Stimulated activated CD8-positive, alpha-beta memory T cell treated with anti-CD3 and anti-CD28 coated beads, Interleukin-7, amount 100 ng/mL, for 4 hours (primary cell): ENCODE results near the gene USE1.

Experiments
- DNase-seq, 2 donors: peaks; one replicate each; pipeline ENCODE4 v3.0.0-alpha.2; 2020; ENCODE audit warnings: low read depth in 2 of 2

Gene USE1

DNA sequence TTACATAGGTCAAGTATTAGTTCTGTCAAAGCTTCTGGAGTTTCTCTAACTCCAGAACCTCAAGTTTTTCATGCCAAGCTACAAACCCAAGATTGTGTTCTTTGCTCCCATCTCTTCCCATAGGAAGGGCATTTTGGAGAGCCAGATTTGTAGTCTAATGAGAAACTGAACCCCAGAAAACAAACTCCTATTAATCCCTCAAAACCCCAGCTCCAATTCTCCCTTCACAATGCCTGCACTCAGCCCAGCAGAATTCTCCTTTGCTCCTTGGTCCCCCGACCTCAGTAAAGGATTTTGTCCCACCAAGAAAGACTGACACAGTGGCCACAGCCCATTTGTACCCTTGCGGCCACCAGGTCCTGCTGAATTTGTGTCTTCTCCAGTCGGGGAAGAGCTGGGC, 41.0 kb downstream of the USE1 start:
- DNase-seq = no peak

DNA sequence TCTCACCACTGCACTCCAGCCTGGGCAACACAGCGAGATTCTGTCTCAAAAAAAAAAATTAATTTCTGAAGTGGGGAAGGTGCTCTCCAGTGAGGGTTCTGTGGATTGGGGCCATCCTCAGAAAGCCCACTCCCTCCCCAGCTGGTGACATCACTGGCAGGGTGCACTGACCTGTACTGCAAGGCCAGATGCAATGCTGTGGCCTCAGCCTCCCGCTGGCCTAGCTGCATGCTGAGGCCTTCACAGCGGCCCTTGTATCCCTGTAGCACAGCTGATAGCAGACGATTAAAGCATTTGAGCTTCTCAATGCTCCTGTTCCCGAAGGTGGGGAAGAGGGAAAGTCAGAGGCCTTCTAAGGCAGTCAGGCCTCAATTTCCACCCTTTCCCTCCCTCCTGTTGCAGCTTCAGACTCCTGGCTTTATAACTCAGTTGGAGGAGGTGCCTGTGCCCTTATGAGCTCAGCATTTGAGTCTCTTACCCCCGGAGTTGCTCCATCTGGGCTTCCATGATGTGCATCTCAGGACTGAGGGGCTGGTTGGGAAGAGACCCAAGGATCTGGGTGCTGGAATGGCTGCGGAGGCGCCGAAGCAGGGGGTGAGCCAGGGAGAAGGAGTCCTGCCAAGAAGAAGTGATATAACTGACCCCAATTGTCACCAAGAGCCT, 44.1 kb downstream of the USE1 start:
- DNase-seq = no peak

DNA sequence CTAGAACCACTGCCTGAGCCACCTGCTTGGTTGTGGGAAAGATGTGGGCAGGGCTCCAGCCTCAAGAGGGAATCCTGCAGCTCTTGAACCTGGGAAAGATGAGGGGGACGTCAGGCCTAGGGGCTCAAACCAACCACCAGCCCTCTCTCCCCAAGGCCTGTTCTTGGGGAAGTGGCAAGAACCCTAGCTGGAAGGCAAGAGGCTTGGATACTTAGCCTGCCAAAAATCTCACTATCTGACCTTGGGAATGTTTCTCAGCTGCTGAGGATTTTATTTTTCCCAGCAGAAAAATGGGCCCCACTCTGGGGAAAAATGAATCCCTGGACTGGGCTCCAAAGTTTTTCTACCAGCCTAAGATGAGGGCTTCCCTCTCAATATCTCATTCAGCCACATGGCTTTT, 44.8 kb downstream of the USE1 start:
- DNase-seq = no peak

DNA sequence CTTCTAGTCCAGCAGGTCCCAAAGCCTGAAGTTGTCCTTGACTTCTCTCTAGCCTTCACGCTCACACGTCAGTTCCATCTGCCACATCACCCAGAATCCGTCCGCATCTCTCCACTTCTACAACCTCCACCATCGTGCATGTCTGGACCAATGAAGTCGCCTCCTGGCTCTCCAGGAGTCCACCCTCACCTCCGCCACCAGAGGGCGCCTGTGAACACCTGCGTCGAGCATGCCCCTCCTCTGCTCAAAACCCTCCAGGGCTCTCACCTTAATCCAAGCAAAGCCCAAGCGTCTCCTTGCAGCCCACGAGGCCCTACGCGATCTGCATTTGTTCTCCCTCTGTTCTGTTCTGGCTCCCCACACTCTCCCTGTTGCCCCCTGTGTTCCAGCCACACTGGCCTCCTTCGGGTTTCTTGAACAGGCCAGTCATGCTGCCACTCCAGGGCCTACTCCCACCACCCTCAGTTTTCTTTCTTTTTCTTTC, 45.7 kb downstream of the USE1 start:
- peak; percentile 75 to 76 for DNase-seq

DNA sequence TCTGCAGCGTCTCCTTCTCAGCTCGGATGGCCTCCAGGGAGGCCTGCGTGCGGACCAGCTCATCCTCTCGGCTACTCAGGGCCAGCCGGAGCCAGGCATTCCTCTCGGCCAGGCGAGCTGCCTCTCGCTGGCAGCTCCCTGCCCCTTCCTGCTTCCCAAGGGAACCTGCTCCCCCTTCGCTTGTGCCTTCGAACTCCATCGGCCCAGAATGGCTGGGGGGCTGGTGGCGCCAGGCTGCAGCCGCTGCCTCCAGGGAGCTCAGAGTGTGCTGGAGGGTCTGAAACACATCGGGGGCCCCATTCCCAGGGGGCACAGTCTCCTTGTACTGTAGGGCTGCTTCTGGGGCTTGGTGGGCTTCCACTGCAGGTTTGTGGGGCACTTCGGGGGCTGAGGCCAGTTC, 47.4 kb downstream of the USE1 start:
- DNase-seq = no peak

DNA sequence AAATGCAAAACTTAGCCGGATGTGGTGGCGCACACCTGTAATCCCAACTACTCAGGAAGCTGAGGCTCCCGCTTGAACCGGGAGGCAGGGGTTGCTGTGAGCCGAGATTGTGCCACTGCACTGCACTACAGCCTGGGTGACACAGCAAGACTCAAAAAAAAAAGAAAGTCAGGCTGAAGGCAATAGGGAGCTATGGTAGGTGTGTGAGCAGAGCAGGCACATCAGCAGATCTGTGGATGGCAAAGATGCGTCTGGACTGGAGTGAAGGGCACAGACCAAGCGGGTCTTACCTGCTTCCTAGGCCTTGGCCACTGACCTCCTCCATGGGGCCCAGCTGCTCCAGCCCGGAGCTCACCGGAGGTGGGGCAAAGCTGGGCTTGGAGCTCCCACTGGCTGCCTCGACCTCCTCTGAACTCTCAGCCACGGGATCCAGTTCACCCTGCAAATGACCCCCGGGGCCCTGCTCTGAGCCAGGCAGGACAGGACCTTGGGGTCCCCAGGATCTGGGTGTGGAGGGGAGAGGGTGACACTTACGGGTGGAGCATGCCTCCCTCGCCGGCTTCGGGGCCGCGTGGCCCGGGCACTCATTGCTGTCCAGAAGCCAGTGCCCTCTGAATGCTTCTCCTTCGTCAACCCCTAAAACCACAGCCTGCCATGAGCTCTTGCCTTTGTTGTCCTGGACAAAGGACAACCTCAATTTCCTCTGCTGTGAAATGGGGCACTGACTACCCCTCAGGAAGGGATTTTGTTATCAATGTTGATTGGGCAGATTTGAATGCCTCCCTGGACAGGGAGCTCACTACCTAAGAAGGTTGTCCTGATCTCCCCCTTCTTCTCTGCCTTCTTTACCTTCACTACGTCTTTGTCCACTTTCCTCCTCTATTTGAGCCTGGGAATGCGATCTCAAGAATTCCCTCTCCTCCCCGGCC, 48.8 kb downstream of the USE1 start:
- DNase-seq = no peak

DNA sequence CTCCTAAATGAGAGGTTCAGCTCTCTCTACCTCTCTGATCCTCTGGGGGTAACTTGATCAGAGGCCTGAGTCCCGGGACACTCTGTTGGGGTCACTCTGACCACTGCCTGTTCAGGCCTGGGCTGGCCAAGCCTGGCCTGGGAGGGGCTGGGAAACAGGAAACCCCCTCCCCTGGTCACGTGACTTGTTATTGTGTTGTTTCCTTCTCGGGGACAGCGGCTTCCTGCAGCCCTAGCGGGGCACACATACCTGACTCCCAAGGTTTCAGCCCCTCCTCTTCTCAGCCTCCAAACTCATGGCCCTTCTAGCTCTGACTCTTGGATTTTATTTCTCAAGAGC, 49.5 kb downstream of the USE1 start, which contains the start of gene USHBP1:
TSS of gene USHBP1 (minus strand) at position 105 of the 339 bp plus-strand sequence. CDS start 446 bp downstream, outside the sequence.
- no peak for DNase-seq

DNA sequence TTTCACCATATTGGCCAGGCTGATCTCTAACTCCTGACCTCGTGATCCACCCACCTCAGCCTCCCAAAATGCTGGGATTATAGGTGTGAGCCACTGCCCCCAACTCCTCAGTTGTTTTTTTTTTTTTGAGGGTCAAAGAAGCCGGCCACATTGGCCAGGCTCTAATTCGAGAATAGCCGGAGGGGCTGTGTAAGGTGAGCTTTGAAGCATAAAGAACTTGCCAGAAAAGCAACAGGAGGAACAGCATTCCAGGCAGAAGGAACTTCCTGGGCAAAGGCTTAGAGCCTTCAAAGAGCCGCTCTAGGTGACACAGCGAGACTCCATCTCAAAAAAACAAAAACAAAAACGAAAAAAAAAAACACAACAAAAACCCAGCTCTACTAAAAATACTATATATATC, 50.9 kb downstream of the USE1 start:
- no peak for DNase-seq

DNA sequence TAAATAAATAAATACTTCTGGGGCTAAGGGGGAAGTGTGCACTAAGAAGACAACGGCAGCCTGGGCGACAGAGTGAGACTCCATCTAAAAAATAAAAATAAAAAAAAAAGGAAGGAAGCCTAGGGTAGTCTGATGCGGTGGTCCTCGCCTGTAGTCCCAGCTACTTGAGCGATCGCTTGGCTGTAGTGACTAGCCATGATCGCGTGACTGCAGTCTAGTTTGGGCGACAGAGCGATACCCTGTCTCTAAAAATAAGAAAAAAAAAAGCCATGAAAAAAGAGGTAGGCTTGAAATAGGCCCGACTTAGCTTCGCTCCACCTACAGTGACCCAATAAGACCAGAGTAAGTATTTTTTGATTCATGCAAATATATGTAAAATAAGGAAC, 51.4 kb downstream of the USE1 start:
- DNase-seq = no peak

DNA sequence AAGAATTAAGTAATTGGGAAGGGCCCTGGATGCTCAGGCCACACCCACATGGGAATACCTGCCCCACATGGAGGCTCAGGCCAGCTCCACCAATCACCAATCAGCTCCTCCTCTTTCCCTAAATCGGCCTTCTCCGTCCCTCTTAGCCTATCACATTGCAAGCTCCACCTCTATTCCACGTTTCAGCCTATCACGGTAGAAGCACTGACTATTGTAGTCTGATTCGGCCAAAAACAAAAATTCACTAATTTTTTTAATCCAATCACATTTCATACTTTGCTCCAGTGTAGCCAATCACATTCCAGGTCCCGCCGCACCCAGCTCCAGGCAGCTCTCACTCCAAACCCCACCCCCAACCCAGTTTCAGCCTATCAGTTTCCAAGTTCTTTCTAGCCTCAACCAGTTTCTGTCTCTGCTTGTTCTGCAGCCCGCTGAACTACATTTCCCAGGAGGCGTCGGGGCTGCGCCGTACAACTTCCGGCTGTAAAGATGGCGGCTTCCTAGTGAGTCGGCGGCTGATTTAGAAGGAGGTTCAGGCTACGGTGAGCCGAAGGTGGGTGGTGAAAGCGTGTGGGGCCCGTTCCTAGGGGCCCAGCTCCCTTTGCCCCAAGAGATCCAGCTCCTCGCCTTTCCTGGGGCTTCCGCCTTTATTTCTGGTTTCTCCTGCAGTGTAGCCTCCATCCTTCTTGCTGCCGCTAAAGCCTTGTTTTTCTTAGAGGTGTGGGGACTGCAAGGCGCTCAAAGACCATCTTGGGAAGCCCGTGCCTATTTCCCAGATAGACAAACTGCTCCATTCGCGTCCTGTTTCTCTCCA, 52.0 kb downstream of the USE1 start, which contains the start of gene BABAM1:
TSS of gene BABAM1 (plus strand) at position 469 of the 814 bp plus-strand sequence. CDS start 1,364 bp downstream, outside the sequence.
- peak; percentile 88 to 93 for DNase-seq

DNA sequence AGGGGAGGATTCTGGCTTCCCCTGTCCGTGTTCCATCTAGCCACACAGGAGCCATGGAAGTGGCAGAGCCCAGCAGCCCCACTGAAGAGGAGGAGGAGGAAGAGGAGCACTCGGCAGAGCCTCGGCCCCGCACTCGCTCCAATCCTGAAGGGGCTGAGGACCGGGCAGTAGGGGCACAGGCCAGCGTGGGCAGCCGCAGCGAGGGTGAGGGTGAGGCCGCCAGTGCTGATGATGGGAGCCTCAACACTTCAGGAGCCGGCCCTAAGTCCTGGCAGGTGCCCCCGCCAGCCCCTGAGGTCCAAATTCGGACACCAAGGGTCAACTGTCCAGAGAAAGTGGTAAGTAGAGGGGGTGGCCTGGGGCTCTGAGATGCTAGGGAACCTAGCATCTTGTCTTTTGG, 53.6 kb downstream of the USE1 start:
- DNase-seq = no peak
